Measurements from ENCODE around the gene CBARP.

The CBARP gene

GRCh38 chr19:1270213-1270853, 32.5 kb upstream of the CBARP start:
- Histone ChIP-seq H3K4me3 (peak overlapping the region; percentile 81), H3K27ac (peak overlapping the region; percentile 99), H3K4me2 (peak overlapping the region; percentile 99), H3K36me3 (peaks cover 49% of the 10 kb centered on the region), H3K27me3 (no peaks in the 10 kb centered on the region), H3K4me1 (peaks cover 88% of the 10 kb centered on the region), H3K9me3 (no peaks in the 10 kb centered on the region), H3K9ac (peak overlapping the region; percentile 98), H4K20me1 (peaks cover 65% of the 10 kb centered on the region)
- TF ChIP-seq Cebpa-rat (IDR thresholded peaks at IDR 0.05): no peak

GRCh38 chr19:1269478-1270212, 31.8 kb upstream of the CBARP start:
- H4K20me1 ChIP-seq: peaks cover 67% of the 10 kb centered on the region

GRCh38 chr19:1269065-1269477, 31.3 kb upstream of the CBARP start, which contains the start of gene CIRBP:
Gene CIRBP (plus strand): TSS chr19:1269332. CDS start chr19:1270934, 1,602 bp downstream.
- no peak for TF ChIP-seq Cebpa-rat (IDR thresholded peaks at IDR 0.05)
- Histone ChIP-seq H3K9me3 (no peaks in the 10 kb centered on the region), H3K27ac (peak within 1 kb of the TSS; percentile 99), H3K4me1 (peaks cover 90% of the 10 kb centered on the region), H3K4me3 (peak within 1 kb of the TSS; percentile 81), H3K36me3 (peaks cover 38% of the 10 kb centered on the region), H4K20me1 (peaks cover 67% of the 10 kb centered on the region), H3K27me3 (no peaks in the 10 kb centered on the region), H3K4me2 (peak within 1 kb of the TSS; percentile 100), H3K9ac (peak within 1 kb of the TSS; percentile 98)

More at GRCh38 chr19:1269478-1270212, 31.8 kb upstream of the CBARP start:
- Histone ChIP-seq H3K4me1 (peaks cover 90% of the 10 kb centered on the region), H3K36me3 (peaks cover 44% of the 10 kb centered on the region), H3K27me3 (no peaks in the 10 kb centered on the region), H3K9ac (peak overlapping the region; percentile 98), H3K4me3 (peak overlapping the region; percentile 81), H3K9me3 (no peaks in the 10 kb centered on the region), H3K4me2 (peak overlapping the region; percentile 99), H3K27ac (peak overlapping the region; percentile 99)
- TF ChIP-seq Cebpa-rat (IDR thresholded peaks at IDR 0.05): no peak

- Histone ChIP-seq H4K20me1 (peaks cover 67% of the 10 kb centered on the region), H3K27ac (peak overlapping the region; percentile 37; the same call in 1 of the 2 replicates), H3K4me3 (peak overlapping the region; percentile 81; the same call in 1 of the 2 replicates), H3K4me2 (peak overlapping the region; percentile 100), H3K9me3 (no peaks in the 10 kb centered on the region), H3K27me3 (no peaks in the 10 kb centered on the region), H3K4me1 (peaks cover 91% of the 10 kb centered on the region), H3K9ac (0 out of 2 replicates have a peak overlapping the region, but pooled peaks have one; percentile 77), H3K36me3 (peaks cover 32% of the 10 kb centered on the region)
- no peak for TF ChIP-seq Cebpa-rat (IDR thresholded peaks at IDR 0.05)
Observed at GRCh38 chr19:1268226-1269064, 30.6 kb upstream of the CBARP start.

GRCh38 chr19:1267477-1268225, 29.8 kb upstream of the CBARP start:
- Histone ChIP-seq H3K9ac (0 out of 2 replicates have a peak overlapping the region, but pooled peaks have one; percentile 77), H3K36me3 (peaks cover 24% of the 10 kb centered on the region), H4K20me1 (peaks cover 64% of the 10 kb centered on the region), H3K27ac (peak overlapping the region; percentile 37; the same call in 1 of the 2 replicates), H3K27me3 (no peaks in the 10 kb centered on the region), H3K4me1 (peaks cover 91% of the 10 kb centered on the region), H3K4me3 (peak overlapping the region; percentile 72), H3K9me3 (no peaks in the 10 kb centered on the region), H3K4me2 (peak overlapping the region; percentile 100)
- TF ChIP-seq Cebpa-rat (IDR thresholded peaks at IDR 0.05): peak; percentile 60; the same call in 1 of the 2 replicates

GRCh38 chr19:1266916-1267476, 29.2 kb upstream of the CBARP start:
- peak overlapping the region; percentile 100 for H3K4me2 ChIP-seq
- peak overlapping the region; percentile 77 for H3K9ac ChIP-seq
- peaks cover 17% of the 10 kb centered on the region for H3K36me3 ChIP-seq
- peak overlapping the region; percentile 72 for H3K4me3 ChIP-seq
- TF ChIP-seq Cebpa-rat (IDR thresholded peaks at IDR 0.05): no peak
- H4K20me1 ChIP-seq: peaks cover 58% of the 10 kb centered on the region
- peaks cover 91% of the 10 kb centered on the region for H3K4me1 ChIP-seq
- no peaks in the 10 kb centered on the region for H3K9me3 ChIP-seq
- no peaks in the 10 kb centered on the region for H3K27me3 ChIP-seq
- H3K27ac ChIP-seq: peak overlapping the region; percentile 71

GRCh38 chr19:1266129-1266915, 28.5 kb upstream of the CBARP start:
- H3K4me1 ChIP-seq: peaks cover 91% of the 10 kb centered on the region
- H3K9me3 ChIP-seq: no peaks in the 10 kb centered on the region
- TF ChIP-seq Cebpa-rat (IDR thresholded peaks at IDR 0.05): no peak
- peak overlapping the region; percentile 100 for H3K4me2 ChIP-seq
- no peaks in the 10 kb centered on the region for H3K27me3 ChIP-seq
- H3K36me3 ChIP-seq: peaks cover 11% of the 10 kb centered on the region
- H3K4me3 ChIP-seq: peak overlapping the region; percentile 72
- H3K27ac ChIP-seq: peak overlapping the region; percentile 71
- H3K9ac ChIP-seq: peak overlapping the region; percentile 77
- peaks cover 51% of the 10 kb centered on the region for H4K20me1 ChIP-seq

GRCh38 chr19:1265615-1266128, 27.9 kb upstream of the CBARP start:
- Histone ChIP-seq H3K9me3 (no peaks in the 10 kb centered on the region), H3K9ac (no peak overlapping the region), H3K36me3 (peaks cover 4% of the 10 kb centered on the region), H3K4me3 (peak overlapping the region; percentile 72), H4K20me1 (peaks cover 44% of the 10 kb centered on the region), H3K27me3 (no peaks in the 10 kb centered on the region), H3K27ac (no peak overlapping the region; the same call in 1 of the 2 replicates), H3K4me2 (peak overlapping the region; percentile 100), H3K4me1 (peaks cover 87% of the 10 kb centered on the region)
- no peak for TF ChIP-seq Cebpa-rat (IDR thresholded peaks at IDR 0.05)
